A549 treated with AZD2906 at 1 μM for 4 hours (cell line): Measurements from ENCODE around the gene GPR37L1. TPM values are rescaled to one million over a fixed set of nuclear protein-coding genes. Genes with fewer than 3 reads are reported as not detected.

Experiments used
- total RNA-seq: library from RNA; stranded (reverse); fragments of 200-300 nt; extraction: Qiagen RNA extraction; gene quantifications from 5 replicates; pipeline ENCODE4 v1.2.3, GENCODE V29; 2022

The GPR37L1 gene, protein sequence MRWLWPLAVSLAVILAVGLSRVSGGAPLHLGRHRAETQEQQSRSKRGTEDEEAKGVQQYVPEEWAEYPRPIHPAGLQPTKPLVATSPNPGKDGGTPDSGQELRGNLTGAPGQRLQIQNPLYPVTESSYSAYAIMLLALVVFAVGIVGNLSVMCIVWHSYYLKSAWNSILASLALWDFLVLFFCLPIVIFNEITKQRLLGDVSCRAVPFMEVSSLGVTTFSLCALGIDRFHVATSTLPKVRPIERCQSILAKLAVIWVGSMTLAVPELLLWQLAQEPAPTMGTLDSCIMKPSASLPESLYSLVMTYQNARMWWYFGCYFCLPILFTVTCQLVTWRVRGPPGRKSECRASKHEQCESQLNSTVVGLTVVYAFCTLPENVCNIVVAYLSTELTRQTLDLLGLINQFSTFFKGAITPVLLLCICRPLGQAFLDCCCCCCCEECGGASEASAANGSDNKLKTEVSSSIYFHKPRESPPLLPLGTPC
- total RNA-seq, result 0.10 to 0.11 TPM (median 0.10 TPM) in 5 replicates

GRCh38 chr1:202122639-202123335 is at the start of gene GPR37L1:
Gene GPR37L1 (plus strand): TSS chr1:202122917. CDS start chr1:202122964, 47 bp downstream.

DNA sequence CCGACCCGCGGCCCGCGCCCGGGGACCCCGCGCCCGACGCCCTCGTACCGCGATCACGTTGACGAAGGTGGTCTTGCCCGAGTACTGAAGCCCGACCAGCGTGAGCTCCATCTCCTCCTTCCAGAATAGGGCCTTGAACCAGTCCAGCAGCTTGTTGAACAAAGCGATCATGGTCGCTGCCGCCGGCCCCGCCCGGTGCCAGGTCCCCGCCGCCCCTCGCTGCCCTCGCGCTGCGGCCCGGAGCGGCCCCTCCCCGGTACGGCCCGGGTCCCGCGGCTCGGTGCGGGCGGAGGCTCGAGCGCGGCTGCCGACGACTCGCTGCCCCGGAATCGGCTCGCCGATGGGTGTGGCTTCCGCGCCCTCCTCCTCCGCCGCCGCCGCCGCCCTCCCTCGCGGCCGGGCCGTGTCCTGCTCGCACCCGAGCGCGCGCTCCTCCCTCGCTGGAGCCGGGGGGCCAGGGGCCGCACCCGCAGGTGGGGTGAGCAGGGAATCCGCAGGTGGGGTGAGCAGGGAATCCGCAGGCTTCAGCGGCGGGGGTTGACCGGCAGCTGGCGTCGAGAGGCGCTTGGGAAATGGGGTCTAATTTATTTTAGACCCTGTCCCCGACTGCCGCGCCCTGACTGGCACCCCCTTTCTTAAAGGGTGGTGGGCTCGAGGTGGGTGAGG is 21.8 kb downstream of the GPR37L1 start, which contains the start of gene ARL8A:
Gene ARL8A (minus strand): TSS at position 336 of the 666 bp plus-strand sequence. CDS start 165 bp downstream, at position 171.

DNA sequence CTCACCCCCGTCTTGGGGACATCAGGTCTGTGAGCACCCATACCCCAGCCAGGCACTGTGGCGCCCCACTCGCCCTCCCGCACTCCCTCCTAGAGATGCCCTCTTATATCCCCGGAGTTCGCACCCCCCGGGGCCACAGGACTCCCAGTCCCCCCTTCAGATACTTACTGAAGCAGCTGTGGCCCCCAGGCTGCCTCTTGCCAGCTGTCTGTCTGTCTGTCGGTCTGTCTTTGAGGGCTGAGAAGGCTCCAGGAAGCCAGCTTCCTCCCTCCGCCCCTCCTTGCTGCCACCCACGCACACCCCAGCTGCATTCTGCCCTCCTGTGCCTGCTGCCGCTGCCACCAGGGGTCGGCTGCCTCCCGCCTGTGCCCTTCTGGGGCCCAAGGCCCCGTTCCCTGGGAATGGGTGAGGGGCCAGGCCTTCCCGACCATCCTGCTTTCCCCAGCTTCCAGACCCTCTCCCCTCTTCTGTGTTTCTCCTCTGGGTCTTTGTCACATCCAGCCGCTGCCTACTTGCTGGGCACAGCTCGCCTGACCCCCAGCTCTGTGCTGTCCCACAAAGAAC is 37.7 kb downstream of the GPR37L1 start, which contains the start of gene PTPN7:
Gene PTPN7 (minus strand): TSS at position 226 of the 564 bp plus-strand sequence. CDS start 1,200 bp downstream, outside the sequence.

Other genes starting within 250 kb of the GPR37L1 start
- gene SHISA4, start 234.0 kb upstream of the GPR37L1 start, total RNA-seq, result 12.9 to 19.3 TPM (median 17.4 TPM) in 5 replicates
- not detected in 5 replicates for gene LMOD1, start 176.4 kb upstream of the GPR37L1 start, total RNA-seq
- gene TIMM17A, start 167.4 kb upstream of the GPR37L1 start, total RNA-seq, result 90.1 to 137 TPM (median 94.7 TPM) in 5 replicates
- gene RNPEP, start 140.3 kb upstream of the GPR37L1 start, total RNA-seq, result 83.6 to 90.3 TPM (median 85.8 TPM) in 5 replicates
- 104 to 139 TPM (median 124 TPM) in 5 replicates for gene ELF3, start 112.3 kb upstream of the GPR37L1 start, total RNA-seq
- 43.5 to 56.3 TPM (median 51.2 TPM) in 5 replicates for gene ARL8A, start 21.8 kb downstream of the GPR37L1 start, total RNA-seq
- 0.05 TPM in 1 of 5 replicates, not detected in the others for gene PTPN7, start 37.7 kb downstream of the GPR37L1 start, total RNA-seq
- 0.72 to 0.92 TPM (median 0.76 TPM) in 5 replicates for gene LGR6, start 70.9 kb downstream of the GPR37L1 start, total RNA-seq
- 62.7 to 64.9 TPM (median 64.7 TPM) in 5 replicates for gene UBE2T, start 219.0 kb downstream of the GPR37L1 start, total RNA-seq
- 1.5 to 2.2 TPM (median 1.6 TPM) in 5 replicates for gene PPP1R12B, start 225.8 kb downstream of the GPR37L1 start, total RNA-seq